ENCODE results near the gene PRLR. TPM values are rescaled to one million over a fixed set of nuclear protein-coding genes. Genes with fewer than 3 reads are reported as not detected.

Gene PRLR
- total and polyA plus RNA-seq, 2 of the 8 experiments (the other 6 are each of a cell fraction or from before 2014, with no cell fraction given): 0.53 to 2.5 TPM

DNA sequence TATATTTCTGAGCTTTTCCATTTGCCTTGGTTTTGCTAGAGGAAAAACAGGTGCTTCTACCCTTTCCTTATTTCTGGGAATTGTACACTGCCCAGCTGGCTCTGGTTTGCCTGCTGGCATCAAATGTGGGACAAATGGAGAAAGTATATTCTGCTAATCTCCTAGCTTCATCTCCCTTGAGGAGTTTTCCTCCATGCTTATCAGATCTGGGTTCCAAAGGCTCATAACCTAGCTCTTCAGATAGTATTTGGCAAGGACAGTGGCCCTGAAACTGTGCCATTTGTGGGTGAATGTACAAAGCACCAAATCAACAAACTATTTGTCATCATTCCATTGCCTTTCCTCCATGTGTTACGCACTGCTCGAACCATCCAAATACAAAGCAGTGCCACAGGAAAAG is 16.2 kb downstream of the PRLR start (continued):
- no peak for TF ChIP-seq ASH2L (IDR thresholded peaks at IDR 0.05; ENCODE audit: low read length)
